K562 (cell line): ENCODE results near the gene CFAP20DC. TPM values are rescaled to one million over a fixed set of nuclear protein-coding genes. Genes with fewer than 3 reads are reported as not detected.

Experiments used
- ATAC-seq: fragments of 200-7000 bp; cut with Tn5 transposase; 3 replicates; pipeline ENCODE4 v1.9.1; 2020; ENCODE audit warnings: moderate library complexity
- BruUV-seq: library from RNA; stranded (reverse); fragments of 400-500 nt; replicated peaks from 2 replicates; lab custom pipeline; 2021; lab: Mats Ljungman, UMichigan
- CTCF ChIA-PET: fragments of 300-600 bp; formaldehyde crosslinking; extraction: SDS; loops from one replicate; lab custom pipeline; 2021; ENCODE audit warnings: low intra/inter-chr PET ratio; lab: Yijun Ruan, JAX
- POLR2A ChIA-PET: fragments of 300-600, 350-650 bp; sonication (Branson Sonifier 250); formaldehyde crosslinking; extraction: SDS; loops from one replicate; lab custom pipeline; 2021; ENCODE audit warnings: antibody characterized with exemption, inconsistent platforms; lab: Yijun Ruan, JAX
- DNase-seq, 4 experiments: peaks; one replicate each; pipeline versions ENCODE4 v3.0.0 to v3.0.0-alpha.2; 2011 to 2018; ENCODE audit warnings: low spot score in 3 of 4, mixed read lengths in 3 of 4; ENCODE audit errors: extremely low read depth in 1 of 4
- FAIRE-seq: peaks from 2 replicates; lab custom pipeline; 2011; peaks lifted over from hg19 to GRCh38; lab: Jason Lieb, UNC
- H2AFZ ChIP-seq: 2 replicates; pipeline ENCODE4 v1.6.0; 2011; ENCODE audit warnings: low read depth, low read length, control low read depth, inconsistent platforms
- H3K27ac ChIP-seq: fragments of 200-600 bp; 3 replicates; pipeline ENCODE4 v1.8.0; 2011; ENCODE audit warnings: low read depth, mild to moderate bottlenecking, control low read depth, inconsistent platforms, low read length, moderate library complexity, mixed read lengths; ENCODE audit errors: extremely low read depth
- H3K27me3 ChIP-seq, 2 experiments: fragments of 300-600 bp in 1 of 2; 2 replicates in 1 of 2; 3 replicates in 1 of 2; pipeline versions ENCODE4 v1.6.0 to v1.8.0; 2011; ENCODE audit warnings: inconsistent platforms in 2 of 2, low read length in 2 of 2, mild to moderate bottlenecking in 1 of 2, mixed read lengths in 1 of 2, moderate library complexity in 1 of 2; ENCODE audit not compliant: control insufficient read depth in 2 of 2, insufficient read depth in 2 of 2
- H3K36me3 ChIP-seq: fragments of 300-600 bp; 3 replicates; pipeline ENCODE4 v1.8.0; 2011; ENCODE audit warnings: mild to moderate bottlenecking, low read length, inconsistent platforms; ENCODE audit not compliant: control insufficient read depth, insufficient read depth
- H3K4me1 ChIP-seq, 2 experiments: fragments of 200-600 bp in 1 of 2; replicated peaks in 1 of 2; 2 replicates in 1 of 2; 3 replicates in 1 of 2; pipeline versions ENCODE4 v1.5.1 to v1.8.0; 2011; ENCODE audit warnings: inconsistent platforms in 2 of 2, low read length in 2 of 2, mild to moderate bottlenecking in 1 of 2, mixed read lengths in 1 of 2, moderate library complexity in 1 of 2; ENCODE audit not compliant: control insufficient read depth in 2 of 2, insufficient read depth in 2 of 2
- H3K4me2 ChIP-seq: 2 replicates; pipeline ENCODE4 v1.6.1; 2011; ENCODE audit warnings: low read length, control low read depth, inconsistent platforms, mixed read lengths; ENCODE audit not compliant: insufficient read depth
- H3K4me3 ChIP-seq: fragments of 200-600 bp; sonication (generic), shearing (Covaris generic); 2 replicates; pipeline ENCODE4 v1.5.1; 2016; ENCODE audit warnings: control low read depth, inconsistent platforms
- H3K79me2 ChIP-seq: fragments of 200-600 bp; 3 replicates; pipeline ENCODE4 v1.8.0; 2011; ENCODE audit warnings: low read length, inconsistent platforms; ENCODE audit not compliant: control insufficient read depth, insufficient read depth
- H3K9ac ChIP-seq, 2 experiments: 2 replicates each; pipeline versions ENCODE4 v1.6.0 to v1.6.1; 2011; ENCODE audit warnings: low read depth in 2 of 2, low read length in 2 of 2, control low read depth in 1 of 2, inconsistent platforms in 1 of 2, mild to moderate bottlenecking in 1 of 2, mixed read lengths in 1 of 2; ENCODE audit not compliant: insufficient read depth in 1 of 2
- H3K9me1 ChIP-seq: one replicate; pipeline ENCODE4 v1.6.0; 2011; ENCODE audit warnings: inconsistent platforms, mild to moderate bottlenecking, low read length, moderate library complexity; ENCODE audit not compliant: control insufficient read depth, insufficient read depth
- H3K9me3 ChIP-seq: replicated peaks from 2 replicates; pipeline ENCODE4 v1.5.1; 2011; ENCODE audit warnings: low read depth, low read length, inconsistent platforms; ENCODE audit not compliant: control insufficient read depth, insufficient read depth
- H4K20me1 ChIP-seq: replicated peaks from 2 replicates; pipeline ENCODE4 v1.6.1; 2011; ENCODE audit warnings: low read length, inconsistent platforms, mixed read lengths; ENCODE audit not compliant: control insufficient read depth, insufficient read depth
- FOXA1 ChIP-seq: fragments of 450-650 bp; IDR thresholded peaks from 2 replicates; pipeline ENCODE4 v1.6.1; 2016; ENCODE audit warnings: mild to moderate bottlenecking, borderline replicate concordance
- GTF2E2 ChIP-seq: fragments of 200-800 bp; sonication (Bioruptor generic); IDR thresholded peaks from 2 replicates; pipeline ENCODE4 v1.6.1; 2016; ENCODE audit warnings: missing genetic modification characterization, missing compliant biosample characterization
- MAX ChIP-seq: sonication (generic); formaldehyde crosslinking; IDR thresholded peaks from 2 replicates; pipeline ENCODE4 v1.9.0; 2022; ENCODE audit warnings: mild to moderate bottlenecking, missing genetic modification reagents
- PCBP2 ChIP-seq: fragments of 200-400 bp; formaldehyde crosslinking; IDR thresholded peaks from 2 replicates; pipeline ENCODE4 v1.6.1; 2018; ENCODE audit warnings: low read length, low read depth, mild to moderate bottlenecking, moderate library complexity; ENCODE audit not compliant: poor library complexity, severe bottlenecking
- PREB ChIP-seq: sonication (generic); formaldehyde crosslinking; IDR thresholded peaks from 2 replicates; pipeline ENCODE4 v1.8.1; 2023; ENCODE audit warnings: mild to moderate bottlenecking, missing genetic modification reagents
- PRMT5 ChIP-seq: sonication (generic); formaldehyde crosslinking; IDR thresholded peaks from 2 replicates; pipeline ENCODE4 v1.5.0; 2020; ENCODE audit warnings: missing genetic modification reagents
- TSC22D4 ChIP-seq: fragments of 450-650 bp; IDR thresholded peaks from 2 replicates; pipeline ENCODE4 v1.6.1; 2016; ENCODE audit warnings: missing genetic modification characterization, missing biosample characterization, control low read depth
- ZNF224 ChIP-seq: sonication (generic); formaldehyde crosslinking; IDR thresholded peaks from 2 replicates; pipeline ENCODE4 v1.8.0; 2022; ENCODE audit warnings: mild to moderate bottlenecking, missing genetic modification reagents
- WGBS: fragments of 100-300 bp; shearing (Covaris generic); methylation state at CpG from one replicate; pipeline ENCODE4 v1.1.6; 2016; ENCODE audit warnings: low coverage, mixed read lengths; ENCODE audit not compliant: insufficient coverage; ENCODE audit errors: missing lambda C conversion rate; 5-methylcytosine and 5-hydroxymethylcytosine counted together
- in situ Hi-C: fragments of 300-500 bp; cut with MboI; formaldehyde crosslinking; loops from 4 replicates; pipeline ENCODE4 v1.15.0; 2018; ENCODE audit warnings: inconsistent platforms, mixed read lengths
- intact Hi-C: fragments of 100-400 bp; cut with micrococcal nuclease; formaldehyde crosslinking; loops from 2 replicates; pipeline ENCODE4 v1.14.2; 2022
- polyA plus RNA-seq, 8 experiments: library from polyadenylated mRNA; depleted of rRNA in 4 of 8; stranded (reverse) in 5 of 8; unstranded in 3 of 8; fragments of >200 nt; fragmentation: Nextera tagmentation in 2 of 8; fragmentation: Illumina TruSeq in 1 of 8; extraction: Ambion mirVana in 2 of 8; extraction: Trizol in 1 of 8; gene quantifications; 2 replicates each; pipeline versions ENCODE4 v1.2.1 to v1.2.3, GENCODE V29; 2011 to 2014; ENCODE audit warnings: inconsistent platforms in 1 of 8, missing spikeins in 1 of 8
- total RNA-seq, 7 experiments: library from RNA; depleted of rRNA in 6 of 7; stranded (reverse); fragments of >200 nt in 6 of 7; fragmentation: Illumina TruSeq in 2 of 7; extraction: Trizol in 2 of 7; gene quantifications; 2 replicates each; pipeline versions ENCODE4 v1.2.1 to v1.2.3, GENCODE V29; 2011 to 2021; ENCODE audit warnings: low replicate concordance in 1 of 7
- TF ChIP-seq, protein P1 (sequence below): fragments of 450-650 bp; IDR thresholded peaks from 2 replicates; pipeline ENCODE4 v1.6.1; 2016; ENCODE audit warnings: mild to moderate bottlenecking

The CFAP20DC gene
- total and polyA plus RNA-seq, 9 of the 15 experiments (the other 6 are each of a cell fraction or from before 2014, with no cell fraction given): 1.6 to 5.9 (median 4.6) TPM

DNA sequence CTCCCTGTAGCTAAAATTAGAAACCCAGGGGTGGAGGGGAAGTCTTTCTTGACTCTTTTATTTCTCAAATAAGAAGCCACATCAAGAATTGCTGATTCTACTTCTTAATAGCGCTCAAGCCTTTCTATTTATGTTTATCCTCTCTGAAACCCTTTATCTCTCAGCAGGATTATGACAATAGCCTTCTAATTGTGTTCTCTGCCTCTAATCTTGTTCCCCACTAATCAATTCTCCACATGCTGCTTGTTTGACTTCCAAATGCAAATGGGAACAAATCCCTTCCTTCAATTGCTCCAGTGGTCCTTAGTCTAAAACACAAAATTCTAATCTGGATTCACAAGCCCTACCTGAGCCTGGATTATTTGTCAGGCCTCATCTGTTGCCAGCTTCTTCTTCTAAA lies 43.7 kb upstream of the CFAP20DC start:
- CTCF ChIA-PET: no interaction called here
- Histone ChIP-seq H3K4me3 (no peak overlapping the region), H3K27ac (no peak overlapping the region), H3K27me3 (no peaks in the 10 kb centered on the region), H3K4me1 (no peaks in the 10 kb centered on the region), H3K9ac (no peak overlapping the region), H3K36me3 (no peaks in the 10 kb centered on the region), H3K4me2 (no peak overlapping the region), H2AFZ (no peak overlapping the region), H4K20me1 (no peaks in the 10 kb centered on the region), H3K9me1 (no peaks in the 10 kb centered on the region), H3K9me3 (no peaks in the 10 kb centered on the region), H3K79me2 (no peaks in the 10 kb centered on the region)
- BruUV-seq: no TSS peak
- DNase-seq (no peak), ATAC-seq (no peak), FAIRE-seq (no peak)
- in situ Hi-C loops: no loop called here
- TF ChIP-seq GTF2E2 (tag) (no peak), ZNF224 (CRISPR knock-in tag) (no peak), PRMT5 (CRISPR knock-in tag) (no peak), FOXA1 (no peak), TSC22D4 (no peak), PCBP2 (no peak), MAX (no peak), PREB (CRISPR knock-in tag) (no peak)
- TF ChIP-seq, protein P1, sequence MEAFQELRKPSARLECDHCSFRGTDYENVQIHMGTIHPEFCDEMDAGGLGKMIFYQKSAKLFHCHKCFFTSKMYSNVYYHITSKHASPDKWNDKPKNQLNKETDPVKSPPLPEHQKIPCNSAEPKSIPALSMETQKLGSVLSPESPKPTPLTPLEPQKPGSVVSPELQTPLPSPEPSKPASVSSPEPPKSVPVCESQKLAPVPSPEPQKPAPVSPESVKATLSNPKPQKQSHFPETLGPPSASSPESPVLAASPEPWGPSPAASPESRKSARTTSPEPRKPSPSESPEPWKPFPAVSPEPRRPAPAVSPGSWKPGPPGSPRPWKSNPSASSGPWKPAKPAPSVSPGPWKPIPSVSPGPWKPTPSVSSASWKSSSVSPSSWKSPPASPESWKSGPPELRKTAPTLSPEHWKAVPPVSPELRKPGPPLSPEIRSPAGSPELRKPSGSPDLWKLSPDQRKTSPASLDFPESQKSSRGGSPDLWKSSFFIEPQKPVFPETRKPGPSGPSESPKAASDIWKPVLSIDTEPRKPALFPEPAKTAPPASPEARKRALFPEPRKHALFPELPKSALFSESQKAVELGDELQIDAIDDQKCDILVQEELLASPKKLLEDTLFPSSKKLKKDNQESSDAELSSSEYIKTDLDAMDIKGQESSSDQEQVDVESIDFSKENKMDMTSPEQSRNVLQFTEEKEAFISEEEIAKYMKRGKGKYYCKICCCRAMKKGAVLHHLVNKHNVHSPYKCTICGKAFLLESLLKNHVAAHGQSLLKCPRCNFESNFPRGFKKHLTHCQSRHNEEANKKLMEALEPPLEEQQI: no peak
- 0% methylated on average over 1 of the region's 1 CpG for WGBS
- intact Hi-C loops: no loop called here
- POLR2A ChIA-PET: no interaction called here
